Raji (cell line): ENCODE results near the gene PFDN1.

Source experiments
- POLR2A ChIP-seq: IDR thresholded peaks from 2 replicates; pipeline ENCODE4 v1.6.1; 2011; ENCODE audit warnings: low read depth, low read length, control low read depth; ENCODE audit not compliant: insufficient read depth

Gene PFDN1

DNA sequence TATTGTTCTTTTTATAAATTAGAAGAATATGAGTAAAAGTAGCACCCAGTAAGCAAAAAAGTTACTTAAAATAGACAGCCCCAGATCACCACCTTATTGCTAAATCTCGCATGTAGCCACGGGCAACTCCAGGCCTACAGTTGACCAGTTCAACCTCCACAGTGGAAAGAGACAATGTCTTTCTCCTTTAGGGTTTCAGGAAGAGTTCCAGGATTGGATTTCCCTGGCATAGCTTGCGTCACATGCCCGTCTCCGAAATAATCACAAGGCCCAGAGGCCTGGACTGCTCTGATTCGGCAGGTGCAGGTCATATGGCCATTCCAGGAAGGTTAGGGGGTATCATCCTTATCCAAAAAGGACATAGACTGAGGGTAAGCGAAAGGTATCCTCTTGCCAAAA is 9.9 kb upstream of the PFDN1 start:
- TF ChIP-seq POLR2A = no peak

GRCh38 chr5:140312067-140312790 is 9.3 kb upstream of the PFDN1 start:
- no peak for TF ChIP-seq POLR2A

DNA sequence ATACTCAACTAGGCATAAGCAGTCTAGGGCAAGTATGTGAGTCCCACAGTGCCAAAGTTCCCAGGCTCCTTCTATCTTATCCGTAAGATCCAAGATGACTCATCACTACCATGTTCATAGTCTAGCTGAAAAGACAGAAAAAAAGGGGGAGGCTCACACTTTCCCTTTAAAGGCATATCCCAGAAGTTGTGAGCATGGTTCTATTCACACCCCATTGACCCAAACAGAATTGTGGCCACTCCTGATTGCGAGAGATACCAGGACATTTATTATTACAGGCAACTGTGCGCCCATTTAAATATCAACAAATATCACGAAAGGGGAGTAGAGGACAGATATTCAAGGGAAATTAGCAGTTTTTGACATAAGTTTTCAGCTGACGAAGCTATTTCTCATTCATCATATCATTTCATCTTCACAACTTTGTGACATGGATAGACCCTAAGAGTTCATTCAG is 8.1 kb upstream of the PFDN1 start:
- TF ChIP-seq POLR2A = no peak

DNA sequence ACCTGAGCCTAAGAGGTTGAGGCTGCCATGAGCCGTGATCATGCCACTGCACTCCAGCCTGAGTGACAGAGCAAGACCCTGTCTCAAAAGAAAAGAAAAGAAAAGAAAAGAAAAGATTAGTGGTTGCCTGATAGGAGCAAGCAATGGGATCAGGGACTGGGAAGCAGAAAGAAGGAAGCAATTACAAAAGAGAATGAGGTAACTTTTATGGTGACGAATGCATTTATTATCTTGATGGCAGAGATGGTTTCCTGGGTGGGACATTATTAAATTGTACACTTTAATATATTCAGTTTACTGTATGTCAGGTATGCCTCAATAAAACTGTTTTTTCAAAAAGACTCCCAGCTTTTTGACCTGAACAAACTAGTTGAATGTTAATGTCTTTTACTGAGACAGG is 7.5 kb upstream of the PFDN1 start:
- TF ChIP-seq POLR2A = no peak

- no peak for TF ChIP-seq POLR2A
These were observed 6.9 kb upstream of the PFDN1 start for GRCh38 chr5:140309706-140310249.

DNA sequence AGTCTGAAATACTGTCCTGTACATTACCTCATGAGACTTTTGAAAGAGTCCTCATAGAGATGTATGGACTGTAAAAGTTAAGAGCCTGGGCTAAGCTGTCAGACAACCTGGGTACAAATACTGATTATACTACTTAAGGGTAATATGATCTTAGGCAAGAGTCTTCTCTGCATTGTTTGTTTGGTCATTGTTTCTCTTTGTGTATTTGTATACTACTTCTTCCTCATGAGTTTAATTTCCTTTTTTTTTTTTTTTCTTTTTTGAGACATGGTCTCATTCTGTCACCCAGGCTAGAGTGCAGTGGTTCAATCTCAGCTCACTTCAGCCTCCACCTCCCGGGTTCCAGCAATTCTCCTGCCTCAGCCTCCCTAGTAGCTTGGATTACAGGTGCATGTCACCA is 2.6 kb upstream of the PFDN1 start:
- no peak for TF ChIP-seq POLR2A

DNA sequence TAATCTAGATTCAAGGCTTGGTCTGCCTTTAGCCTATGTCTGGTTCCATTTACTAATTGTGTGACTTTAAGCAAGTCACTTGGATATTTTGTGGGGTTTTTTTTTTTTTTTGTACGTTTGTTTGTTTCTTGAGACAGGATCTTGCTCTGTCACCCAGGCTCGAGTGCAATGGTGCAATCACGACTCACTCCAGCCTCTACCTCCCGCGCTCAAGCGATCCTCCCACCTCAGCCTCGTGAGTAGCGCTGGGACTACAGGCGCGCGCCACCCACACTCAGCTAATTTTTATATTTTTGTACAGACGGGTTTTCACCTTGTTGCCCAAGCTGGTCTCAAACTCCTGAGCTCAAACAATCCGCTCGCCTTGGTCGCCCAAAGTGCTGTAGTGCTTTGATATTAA is 1.1 kb upstream of the PFDN1 start:
- TF ChIP-seq POLR2A = no peak

GRCh38 chr5:140301136-140301535 is 1.8 kb downstream of the PFDN1 start:
- no peak for TF ChIP-seq POLR2A

- TF ChIP-seq POLR2A = no peak
These were observed 3.8 kb downstream of the PFDN1 start for GRCh38 chr5:140299056-140299455.

GRCh38 chr5:140298183-140298601 is 4.7 kb downstream of the PFDN1 start:
- TF ChIP-seq POLR2A = no peak

DNA sequence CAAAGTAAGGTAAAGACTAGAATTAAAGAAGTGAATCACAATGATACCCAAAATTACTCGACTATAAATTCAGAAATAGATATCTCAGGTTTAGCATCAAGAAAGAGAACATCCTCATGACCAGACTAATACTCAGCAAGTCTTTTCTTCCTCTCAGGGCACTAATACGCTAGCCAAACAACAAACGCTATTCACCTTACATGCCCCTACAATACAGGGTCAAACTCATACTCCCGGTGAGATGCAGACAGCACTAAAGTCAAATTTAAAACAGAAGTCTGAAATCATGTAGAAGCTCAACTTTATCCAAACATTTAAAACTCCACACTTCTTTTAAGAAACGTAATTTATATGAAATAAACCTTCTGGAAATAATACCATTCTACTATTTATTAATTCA is 5.6 kb downstream of the PFDN1 start:
- TF ChIP-seq POLR2A = no peak

GRCh38 chr5:140296289-140296688 is 6.6 kb downstream of the PFDN1 start:
- no peak for TF ChIP-seq POLR2A

DNA sequence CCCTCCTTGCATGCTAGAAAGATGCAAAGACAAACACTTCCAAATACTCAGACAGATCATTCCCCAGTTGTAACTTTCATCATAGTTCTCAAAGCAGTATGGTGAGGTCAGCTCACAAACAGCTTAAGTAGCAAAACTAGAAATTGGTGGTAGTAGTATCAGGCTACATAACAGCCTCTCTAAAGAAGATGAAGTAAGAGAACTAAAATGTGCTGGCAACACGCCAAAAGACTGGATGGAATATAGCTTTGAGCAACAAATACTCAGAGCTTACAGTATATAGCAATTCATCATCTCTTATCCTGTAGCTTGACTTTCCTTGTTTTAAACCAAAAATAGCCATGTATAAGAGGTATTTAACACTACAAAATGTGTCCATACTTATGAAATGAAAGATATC is 7.5 kb downstream of the PFDN1 start:
- TF ChIP-seq POLR2A = no peak

- TF ChIP-seq POLR2A = no peak
These were observed 8.1 kb downstream of the PFDN1 start for GRCh38 chr5:140294753-140295152.

DNA sequence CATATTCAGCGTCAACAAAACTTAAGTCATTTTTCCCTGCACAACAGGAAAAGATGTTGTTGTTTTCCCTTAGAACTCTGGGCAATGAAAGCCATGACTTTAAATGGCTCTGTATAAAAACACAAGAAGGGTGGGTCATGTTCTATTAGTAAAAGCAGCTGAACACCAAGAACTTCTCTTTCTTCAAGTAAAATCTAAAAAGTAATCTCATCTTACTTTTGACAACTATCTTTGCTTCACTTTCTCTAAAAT is 9.1 kb downstream of the PFDN1 start:
- TF ChIP-seq POLR2A = no peak

- TF ChIP-seq POLR2A = no peak
These were observed 9.6 kb downstream of the PFDN1 start for GRCh38 chr5:140293091-140293848.
